IMR-90 (cell line): Measurements from ENCODE around the gene ITSN1. TPM values are rescaled to one million over a fixed set of nuclear protein-coding genes. Genes with fewer than 3 reads are reported as not detected.

Source experiments
- ATAC-seq: fragments of 200-7000 bp; cut with Tn5 transposase; 2 replicates; pipeline ENCODE4 v1.9.1; 2020; ENCODE audit warnings: low read depth, mild to moderate bottlenecking, moderate library complexity
- BruUV-seq: library from RNA; stranded (reverse); fragments of 400-500 nt; replicated peaks from 2 replicates; lab custom pipeline; 2021; lab: Mats Ljungman, UMichigan
- CTCF ChIA-PET: fragments of 300-600 bp; formaldehyde crosslinking; extraction: SDS; loops from one replicate; lab custom pipeline; 2021; ENCODE audit warnings: antibody characterized with exemption; lab: Yijun Ruan, JAX
- POLR2A ChIA-PET: fragments of 300-600 bp; sonication (Branson Sonifier 250); formaldehyde crosslinking; loops from one replicate; lab custom pipeline; 2022; ENCODE audit warnings: antibody characterized with exemption; ENCODE audit not compliant: unreplicated experiment; lab: Charles Lee
- DNase-seq: peaks from one replicate; pipeline ENCODE4 v3.0.0; 2013
- H2AFZ ChIP-seq: replicated peaks from 2 replicates; pipeline ENCODE3; 2013; ENCODE audit warnings: low read length, mild to moderate bottlenecking; ENCODE audit not compliant: poor library complexity
- H2AK5ac ChIP-seq: 2 replicates; pipeline ENCODE4 v1.6.1; 2013; ENCODE audit warnings: low read depth, low read length, inconsistent platforms
- H2AK9ac ChIP-seq: replicated peaks from 2 replicates; pipeline ENCODE3; 2013; ENCODE audit warnings: mild to moderate bottlenecking, low read depth, low read length, moderate library complexity; ENCODE audit not compliant: poor library complexity
- H2BK120ac ChIP-seq: 2 replicates; pipeline ENCODE4 v1.6.1; 2013; ENCODE audit warnings: low read depth, low read length, inconsistent platforms
- H2BK15ac ChIP-seq: 3 replicates; pipeline ENCODE4 v1.6.1; 2013; ENCODE audit warnings: low read depth, low read length, inconsistent platforms
- H2BK20ac ChIP-seq: 2 replicates; pipeline ENCODE4 v1.6.1; 2013; ENCODE audit warnings: low read depth, mild to moderate bottlenecking, inconsistent platforms, low read length, moderate library complexity
- H2BK5ac ChIP-seq: 2 replicates; pipeline ENCODE4 v1.6.1; 2013; ENCODE audit warnings: mild to moderate bottlenecking, low read depth, low read length, inconsistent platforms; ENCODE audit not compliant: poor library complexity, severe bottlenecking
- H3K14ac ChIP-seq: replicated peaks from 2 replicates; pipeline ENCODE4 v1.6.1; 2013; ENCODE audit warnings: low read depth, low read length, inconsistent platforms
- H3K18ac ChIP-seq: 2 replicates; pipeline ENCODE4 v1.6.1; 2013; ENCODE audit warnings: low read depth, low read length, control low read depth
- H3K23ac ChIP-seq: 2 replicates; pipeline ENCODE4 v1.6.1; 2013; ENCODE audit warnings: low read depth, low read length, inconsistent platforms
- H3K27ac ChIP-seq: 2 replicates; pipeline ENCODE4 v1.5.1; 2013; ENCODE audit warnings: mild to moderate bottlenecking, control low read depth, low read length; ENCODE audit not compliant: insufficient read depth
- H3K27me3 ChIP-seq: 2 replicates; pipeline ENCODE4 v1.6.1; 2013; ENCODE audit warnings: low read length; ENCODE audit not compliant: control insufficient read depth, insufficient read depth
- H3K36me3 ChIP-seq: 2 replicates; pipeline ENCODE4 v1.6.1; 2013; ENCODE audit warnings: low read length, mixed read lengths; ENCODE audit not compliant: control insufficient read depth, insufficient read depth
- H3K4ac ChIP-seq: 2 replicates; pipeline ENCODE4 v1.6.1; 2013; ENCODE audit warnings: low read depth, low read length, inconsistent platforms
- H3K4me1 ChIP-seq: 2 replicates; pipeline ENCODE4 v1.6.1; 2013; ENCODE audit warnings: low read length, mixed read lengths; ENCODE audit not compliant: control insufficient read depth, insufficient read depth
- H3K4me2 ChIP-seq: 2 replicates; pipeline ENCODE4 v1.6.1; 2013; ENCODE audit warnings: low read depth, mild to moderate bottlenecking, control low read depth, low read length, moderate library complexity
- H3K4me3 ChIP-seq: 2 replicates; pipeline ENCODE4 v1.5.1; 2013; ENCODE audit warnings: low read depth, mild to moderate bottlenecking, control low read depth, low read length, moderate library complexity; ENCODE audit not compliant: insufficient read depth
- H3K56ac ChIP-seq: 2 replicates; pipeline ENCODE4 v1.6.1; 2013; ENCODE audit warnings: low read length, inconsistent platforms; ENCODE audit not compliant: insufficient read depth; ENCODE audit errors: extremely low read depth
- H3K79me1 ChIP-seq, 2 experiments: 2 replicates each; pipeline ENCODE4 v1.6.1; 2013; ENCODE audit warnings: low read length in 2 of 2, inconsistent platforms in 1 of 2, low read depth in 1 of 2
- H3K9ac ChIP-seq: 2 replicates; pipeline ENCODE4 v1.6.1; 2013; ENCODE audit warnings: low read depth, low read length, control low read depth
- H3K9me1 ChIP-seq: 2 replicates; pipeline ENCODE4 v1.6.1; 2013; ENCODE audit warnings: low read length, inconsistent platforms; ENCODE audit not compliant: insufficient read depth
- H3K9me3 ChIP-seq: 2 replicates; pipeline ENCODE4 v1.6.1; 2013; ENCODE audit warnings: low read length; ENCODE audit not compliant: control insufficient read depth, insufficient read depth
- H4K20me1 ChIP-seq: 2 replicates; pipeline ENCODE4 v1.6.1; 2013; ENCODE audit warnings: low read length, inconsistent platforms; ENCODE audit not compliant: insufficient read depth
- H4K5ac ChIP-seq: 2 replicates; pipeline ENCODE4 v1.6.1; 2013; ENCODE audit warnings: mild to moderate bottlenecking, low read depth, low read length, control low read depth
- H4K8ac ChIP-seq, 2 experiments: 2 replicates each; pipeline ENCODE4 v1.6.1; 2013; ENCODE audit warnings: low read depth in 2 of 2, low read length in 2 of 2, control low read depth in 1 of 2, inconsistent platforms in 1 of 2
- H4K91ac ChIP-seq: 2 replicates; pipeline ENCODE4 v1.6.1; 2013; ENCODE audit warnings: low read depth, low read length, inconsistent platforms; ENCODE audit not compliant: insufficient read depth
- MAFK ChIP-seq: IDR thresholded peaks from 2 replicates; pipeline ENCODE4 v1.6.1; 2012; ENCODE audit warnings: low read depth, low read length, improper control_type of control experiment
- WGBS, 2 experiments: methylation state at CpG; one replicate each; pipeline versions ENCODE4 v1.1.5 to v1.1.7; 2013; ENCODE audit warnings: missing lambda C conversion rate in 2 of 2; ENCODE audit not compliant: insufficient read length in 1 of 2; ENCODE audit errors: extremely low coverage in 2 of 2; 5-methylcytosine and 5-hydroxymethylcytosine counted together
- dilution Hi-C: fragments of 300-500 bp; cut with HindIII; formaldehyde crosslinking; loops from one replicate; pipeline ENCODE4 v1.14.3; 2018; ENCODE audit warnings: low sequenced_read_pairs; ENCODE audit not compliant: unreplicated experiment
- in situ Hi-C: fragments of 300-500 bp; cut with MboI; formaldehyde crosslinking; loops from 3 replicates; pipeline ENCODE4 v1.14.3; 2019; ENCODE audit warnings: low sequenced_read_pairs, inconsistent platforms, mixed read lengths
- intact Hi-C: fragments of 100-400 bp; cut with micrococcal nuclease; formaldehyde crosslinking; loops from 2 replicates; pipeline ENCODE4 v1.10.0; 2022
- polyA plus RNA-seq, 3 experiments: library from polyadenylated mRNA; depleted of rRNA; stranded (reverse); fragments of >200 nt; gene quantifications; 2 replicates each; pipeline ENCODE4 v1.2.3, GENCODE V29; 2012; ENCODE audit warnings: low replicate concordance in 1 of 3
- total RNA-seq: library from RNA; depleted of rRNA; stranded (reverse); fragments of >200 nt; gene quantifications from 2 replicates; pipeline ENCODE4 v1.2.3, GENCODE V29; 2012

The ITSN1 gene
- total and polyA plus RNA-seq, 2 of the 4 experiments (the other 2 are of a cell fraction), result 45.4 to 62.0 TPM

GRCh38 chr21:33658919-33659567 lies 16.7 kb downstream of the ITSN1 start:
- no peak overlapping the region for H3K4me3 ChIP-seq
- no peak for ATAC-seq
- no peak overlapping the region for H3K27ac ChIP-seq
- intact Hi-C loops (no loop called here), dilution Hi-C loops (no loop called here), in situ Hi-C loops (no loop called here)
- H3K4me2 ChIP-seq, result no peak overlapping the region
- no peak overlapping the region for H2BK15ac ChIP-seq
- no peak overlapping the region for H3K4ac ChIP-seq
- no peak overlapping the region for H3K14ac ChIP-seq
- peaks cover 7% of the 10 kb centered on the region; the same call in 1 of the 2 replicates for H3K9me1 ChIP-seq
- H4K20me1 ChIP-seq, result peaks cover 8% of the 10 kb centered on the region; the same call in 1 of the 2 replicates
- H3K18ac ChIP-seq, result no peak overlapping the region
- H4K91ac ChIP-seq, result no peak overlapping the region
- H3K27me3 ChIP-seq, result no peaks in the 10 kb centered on the region
- H3K9me3 ChIP-seq, result no peaks in the 10 kb centered on the region
- H2AFZ ChIP-seq, result no peak overlapping the region
- BruUV-seq, result no TSS peak
- H2AK5ac ChIP-seq, result no peak overlapping the region
- H2AK9ac ChIP-seq, result no peak overlapping the region
- TF ChIP-seq MAFK, result no peak
- H4K8ac ChIP-seq, result no peak overlapping the region
- H3K36me3 ChIP-seq, result no peaks in the 10 kb centered on the region
- 96% methylated on average over 4 of the region's 7 CpGs; no CpG with 5 or more reads in 1 of the 2 experiments for WGBS, 2 experiments
- H3K23ac ChIP-seq, result no peak overlapping the region
- no peak overlapping the region for H3K56ac ChIP-seq
- H2BK5ac ChIP-seq, result no peak overlapping the region
- H3K4me1 ChIP-seq, result peaks cover 9% of the 10 kb centered on the region
- H2BK20ac ChIP-seq, result no peak overlapping the region
- DNase-seq, result no peak
- no peak overlapping the region for H3K9ac ChIP-seq
- no peak overlapping the region for H2BK120ac ChIP-seq
- ChIA-PET POLR2A (interaction anchor here (0.6 kb wide), 1 partner anchor 236 kb away, joined by 6 read pairs; no protein-coding TSS in a partner anchor), CTCF (interaction anchor here (0.6 kb wide), 3 partner anchors 18 to 117 kb away, joined by 3 to 5 read pairs (median 4); no protein-coding TSS in a partner anchor)
- peaks cover 48 to 78% of the 10 kb centered on the region in 2 experiments for H3K79me1 ChIP-seq
- H4K5ac ChIP-seq, result no peak overlapping the region
